ENCODE results near the gene TPPP2.

GRCh38 chr14:21029917-21030316, at the start of gene TPPP2:
- TF ChIP-seq POLR2A (IDR thresholded peaks at IDR 0.05) (no peak), CTCF (IDR thresholded peaks at IDR 0.05) (no peak)
